ENCODE measurements around the gene RHBDL3.

The RHBDL3 gene

DNA sequence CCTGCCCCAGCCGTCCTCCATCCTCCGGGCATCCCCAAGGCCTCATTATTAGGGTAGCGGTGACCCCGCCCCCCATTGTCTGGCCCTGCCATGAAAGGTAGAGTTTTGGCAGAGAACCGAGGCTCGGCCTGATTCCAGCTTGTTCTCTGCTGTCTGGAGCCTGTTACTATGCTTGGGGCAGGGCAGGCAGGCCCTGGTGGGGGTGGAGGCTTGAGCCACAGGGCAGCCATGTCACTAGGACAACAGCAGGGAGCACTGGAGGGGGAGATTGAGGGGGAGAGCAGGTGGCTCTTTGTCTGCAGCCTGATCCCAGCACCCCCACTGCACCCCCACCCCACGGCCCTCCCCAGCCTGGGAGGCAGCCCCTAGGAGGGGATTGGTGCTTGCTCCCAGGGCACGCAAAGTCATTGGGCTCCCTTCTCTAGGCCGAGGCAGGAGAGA is 15.4 kb downstream of the RHBDL3 start:
- TF ChIP-seq, protein P1, sequence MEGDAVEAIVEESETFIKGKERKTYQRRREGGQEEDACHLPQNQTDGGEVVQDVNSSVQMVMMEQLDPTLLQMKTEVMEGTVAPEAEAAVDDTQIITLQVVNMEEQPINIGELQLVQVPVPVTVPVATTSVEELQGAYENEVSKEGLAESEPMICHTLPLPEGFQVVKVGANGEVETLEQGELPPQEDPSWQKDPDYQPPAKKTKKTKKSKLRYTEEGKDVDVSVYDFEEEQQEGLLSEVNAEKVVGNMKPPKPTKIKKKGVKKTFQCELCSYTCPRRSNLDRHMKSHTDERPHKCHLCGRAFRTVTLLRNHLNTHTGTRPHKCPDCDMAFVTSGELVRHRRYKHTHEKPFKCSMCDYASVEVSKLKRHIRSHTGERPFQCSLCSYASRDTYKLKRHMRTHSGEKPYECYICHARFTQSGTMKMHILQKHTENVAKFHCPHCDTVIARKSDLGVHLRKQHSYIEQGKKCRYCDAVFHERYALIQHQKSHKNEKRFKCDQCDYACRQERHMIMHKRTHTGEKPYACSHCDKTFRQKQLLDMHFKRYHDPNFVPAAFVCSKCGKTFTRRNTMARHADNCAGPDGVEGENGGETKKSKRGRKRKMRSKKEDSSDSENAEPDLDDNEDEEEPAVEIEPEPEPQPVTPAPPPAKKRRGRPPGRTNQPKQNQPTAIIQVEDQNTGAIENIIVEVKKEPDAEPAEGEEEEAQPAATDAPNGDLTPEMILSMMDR (conservative IDR thresholded peaks at IDR 0.05; ENCODE audit: low read length) = no peak
- H3K4me3 ChIP-seq (ENCODE audit: low read length) = no peak overlapping the region
- DNase-seq (ENCODE audit: low read depth) = no peak

DNA sequence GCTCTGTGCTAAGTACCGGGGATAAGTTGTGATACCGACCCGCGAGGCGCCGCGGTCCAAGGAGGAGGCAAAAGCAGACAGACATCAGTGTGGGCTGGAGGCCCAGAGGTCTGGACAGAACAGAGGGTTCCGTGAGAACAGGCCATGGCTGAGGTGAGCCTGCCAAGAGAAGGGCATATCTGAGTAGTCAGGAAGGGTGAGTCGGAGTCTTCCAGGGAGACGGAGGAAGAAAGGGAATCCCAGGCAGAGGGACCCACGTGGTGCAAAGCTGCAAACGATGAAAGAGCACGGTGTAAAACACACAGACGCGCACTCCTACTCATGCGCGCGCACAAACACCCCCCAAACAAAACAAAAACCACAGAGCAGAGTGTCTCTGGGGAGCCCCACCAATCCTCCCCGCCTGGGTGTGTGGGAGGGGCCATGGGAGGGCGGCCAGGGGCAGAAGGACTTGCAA is 18.1 kb downstream of the RHBDL3 start:
- no peak overlapping the region for H3K4me3 ChIP-seq (ENCODE audit: low read length)
- DNase-seq (ENCODE audit: low read depth) = peak; percentile 38
- TF ChIP-seq, protein P1 (conservative IDR thresholded peaks at IDR 0.05; ENCODE audit: low read length) = no peak

DNA sequence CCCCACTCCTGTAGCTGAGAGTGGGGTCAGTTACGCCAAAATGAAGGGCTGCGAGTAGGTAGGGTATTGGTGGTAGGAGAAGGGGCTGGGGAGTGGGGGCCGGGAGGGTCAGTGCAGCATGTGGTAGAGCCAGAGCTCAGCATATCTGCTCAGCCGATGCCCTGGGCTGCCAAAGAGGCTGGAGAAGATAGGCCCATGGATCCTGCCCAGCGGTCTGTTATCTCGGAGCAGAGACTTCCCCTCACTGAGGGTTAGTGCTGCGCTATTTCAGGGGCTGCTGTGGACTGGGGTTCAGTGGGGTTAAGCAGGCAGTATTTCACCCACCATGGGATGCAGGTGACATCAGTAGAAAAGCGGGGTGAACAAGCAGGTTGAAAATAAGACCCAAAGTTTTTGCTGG is 19.7 kb downstream of the RHBDL3 start:
- no peak for DNase-seq (ENCODE audit: low read depth)
- TF ChIP-seq, protein P1 (conservative IDR thresholded peaks at IDR 0.05; ENCODE audit: low read length) = no peak
- H3K4me3 ChIP-seq (ENCODE audit: low read length) = no peak overlapping the region

DNA sequence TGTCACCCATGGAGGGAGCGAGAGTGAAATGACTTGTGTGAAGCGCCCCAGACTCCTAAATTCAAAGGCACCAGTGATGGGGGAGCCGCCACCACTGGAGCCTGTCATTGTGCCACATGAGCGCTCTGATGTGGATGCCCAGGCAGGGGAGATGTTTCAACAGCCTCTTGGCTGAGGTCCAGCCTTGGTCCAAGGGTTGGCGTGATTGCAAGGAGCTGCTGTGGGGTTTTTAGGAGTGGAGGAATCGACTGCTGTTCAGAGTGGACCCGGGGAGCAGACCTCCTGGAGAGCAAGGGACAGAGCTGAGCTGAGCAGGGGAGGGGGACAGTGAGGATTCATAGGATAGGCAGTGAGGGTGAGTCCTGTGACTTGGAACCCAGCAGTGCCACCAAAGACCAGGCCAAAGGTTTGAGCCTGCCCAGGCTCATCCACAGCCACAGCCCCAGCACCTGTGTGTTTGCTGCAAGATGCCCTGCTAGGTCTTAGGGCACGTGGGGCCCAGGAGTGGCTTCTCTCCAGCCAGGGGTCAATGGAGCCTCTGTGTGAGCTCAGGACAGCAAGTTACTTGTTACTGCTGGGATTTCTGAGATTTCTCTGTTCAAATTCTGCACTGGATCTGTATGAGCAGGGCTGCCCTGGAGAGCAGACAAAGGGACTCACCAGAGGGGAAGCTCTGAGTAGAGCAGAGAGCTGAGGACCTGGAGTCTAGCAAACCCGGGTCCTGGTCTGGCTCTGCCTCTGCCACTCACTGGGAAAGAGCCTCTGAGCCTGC is 20.3 kb downstream of the RHBDL3 start:
- no peak for DNase-seq (ENCODE audit: low read depth)
- no peak overlapping the region for H3K4me3 ChIP-seq (ENCODE audit: low read length)
- TF ChIP-seq, protein P1 (conservative IDR thresholded peaks at IDR 0.05; ENCODE audit: low read length) = no peak

DNA sequence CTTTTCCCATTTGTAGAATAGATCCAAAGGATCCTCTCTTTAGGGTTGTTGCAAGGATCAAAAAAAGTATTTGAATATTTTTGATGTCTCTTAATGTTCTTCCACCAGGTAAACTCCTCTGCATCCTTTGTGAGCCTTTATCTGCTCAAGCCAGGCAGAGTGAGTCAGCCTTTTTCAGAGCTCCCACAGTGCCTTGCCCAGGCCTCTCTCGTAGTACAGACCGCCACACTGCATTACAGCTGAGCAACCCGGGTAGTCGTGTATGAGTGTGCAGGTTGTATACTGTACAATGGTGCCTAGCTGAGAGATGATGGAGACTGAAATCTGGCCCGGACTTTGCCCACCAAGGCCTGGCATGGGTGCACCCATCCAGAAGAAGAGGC is 20.9 kb downstream of the RHBDL3 start:
- H3K4me3 ChIP-seq (ENCODE audit: low read length) = no peak overlapping the region

DNA sequence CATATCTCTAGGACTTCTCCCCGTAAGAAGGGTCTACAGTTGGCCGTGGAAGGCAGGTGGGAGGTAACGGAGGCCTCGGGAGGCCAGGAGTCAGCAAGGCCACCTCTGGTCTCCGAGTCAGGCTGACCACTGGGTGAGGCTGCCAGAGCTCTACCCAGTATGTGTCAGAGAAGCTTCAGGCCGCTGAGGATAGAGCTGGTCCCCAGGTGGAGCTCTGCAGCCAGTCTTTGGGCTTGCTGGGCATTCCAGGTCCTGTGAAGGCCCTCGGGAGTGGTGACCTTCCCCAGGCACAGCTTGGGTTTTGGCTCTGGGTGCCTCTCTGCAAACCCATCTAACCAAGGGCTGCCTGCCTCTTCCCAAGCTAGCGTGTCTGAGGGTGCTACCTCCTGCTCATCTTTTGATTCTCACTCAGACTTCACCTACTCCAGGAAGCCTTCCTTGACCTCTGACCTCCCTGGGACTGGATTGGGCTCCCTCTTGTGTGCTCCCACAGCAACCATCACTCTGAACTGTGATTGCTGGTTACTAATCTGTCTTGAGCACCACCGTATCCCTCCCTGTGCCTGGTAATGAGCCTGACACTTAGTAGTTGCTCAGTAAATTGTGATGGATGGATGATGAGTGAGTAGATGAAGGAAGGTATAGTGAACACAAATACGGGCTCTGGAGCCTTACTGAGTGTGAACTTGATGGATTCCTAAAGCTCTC is 22.3 kb downstream of the RHBDL3 start:
- DNase-seq (ENCODE audit: low read depth) = no peak
- no peak overlapping the region for H3K4me3 ChIP-seq (ENCODE audit: low read length)
- TF ChIP-seq, protein P1 (conservative IDR thresholded peaks at IDR 0.05; ENCODE audit: low read length) = no peak

More for the DNA sequence above, 20.9 kb downstream of the RHBDL3 start:
- DNase-seq (ENCODE audit: low read depth) = no peak
- TF ChIP-seq, protein P1 (conservative IDR thresholded peaks at IDR 0.05; ENCODE audit: low read length) = no peak

DNA sequence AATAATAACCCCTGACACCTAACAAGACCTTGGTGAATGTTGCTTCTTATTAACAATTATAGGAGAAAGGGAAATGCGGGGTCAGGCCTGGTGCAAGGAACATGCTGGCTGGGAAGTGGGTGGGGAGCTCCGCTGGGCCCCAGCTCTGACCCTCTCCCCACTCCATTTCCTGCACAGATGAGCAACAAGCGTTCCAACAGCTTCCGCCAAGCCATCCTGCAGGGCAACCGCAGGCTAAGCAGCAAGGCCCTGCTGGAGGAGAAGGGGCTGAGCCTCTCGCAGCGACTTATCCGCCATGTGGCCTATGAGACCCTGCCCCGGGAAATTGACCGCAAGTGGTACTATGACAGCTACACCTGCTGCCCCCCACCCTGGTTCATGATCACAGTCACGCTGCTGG is 23.0 kb downstream of the RHBDL3 start:
- no peak for DNase-seq (ENCODE audit: low read depth)
- H3K4me3 ChIP-seq (ENCODE audit: low read length) = no peak overlapping the region
- TF ChIP-seq, protein P1 (conservative IDR thresholded peaks at IDR 0.05; ENCODE audit: low read length) = no peak

Measured in AG10803 (cell line).